ENCODE measurements around the gene LTBP2. TPM values are rescaled to one million over a fixed set of nuclear protein-coding genes. Genes with fewer than 3 reads are reported as not detected.
A peak's percentile ranks its signal among the peaks of the same experiment; 100 is the strongest.
"Not testable (repeated sequence)": the region's sequence is repeated elsewhere in the genome, so short reads cannot be mapped to it uniquely, and the experiment has no call there.

Gene LTBP2
- total RNA-seq, 1 donor from 2014 or later, result 7.6 TPM

DNA sequence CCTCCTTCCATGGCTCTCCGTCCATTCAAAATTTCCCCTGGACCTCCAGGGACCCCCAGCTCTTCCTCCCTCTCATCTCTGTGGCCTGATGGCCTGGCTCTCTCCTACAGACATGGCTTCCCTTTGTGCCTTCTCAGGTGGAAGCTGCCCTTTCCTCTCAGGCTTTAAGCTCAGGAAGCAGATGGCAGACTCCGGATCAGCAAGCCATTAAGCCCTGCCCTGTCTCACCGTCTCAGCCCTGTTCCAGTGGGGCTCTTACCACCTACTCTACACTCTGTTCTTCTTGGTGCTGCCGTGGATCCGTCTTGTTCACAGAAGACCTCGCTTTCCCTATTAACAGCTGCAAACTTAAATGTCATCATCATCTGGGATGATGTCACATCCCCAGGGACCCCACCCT, 152.1 kb downstream of the LTBP2 start:
- DNase-seq (ENCODE audit: missing footprints), result no peak
- no peak for ATAC-seq
- intact Hi-C loops (cut with DNase I), result no loop called here

DNA sequence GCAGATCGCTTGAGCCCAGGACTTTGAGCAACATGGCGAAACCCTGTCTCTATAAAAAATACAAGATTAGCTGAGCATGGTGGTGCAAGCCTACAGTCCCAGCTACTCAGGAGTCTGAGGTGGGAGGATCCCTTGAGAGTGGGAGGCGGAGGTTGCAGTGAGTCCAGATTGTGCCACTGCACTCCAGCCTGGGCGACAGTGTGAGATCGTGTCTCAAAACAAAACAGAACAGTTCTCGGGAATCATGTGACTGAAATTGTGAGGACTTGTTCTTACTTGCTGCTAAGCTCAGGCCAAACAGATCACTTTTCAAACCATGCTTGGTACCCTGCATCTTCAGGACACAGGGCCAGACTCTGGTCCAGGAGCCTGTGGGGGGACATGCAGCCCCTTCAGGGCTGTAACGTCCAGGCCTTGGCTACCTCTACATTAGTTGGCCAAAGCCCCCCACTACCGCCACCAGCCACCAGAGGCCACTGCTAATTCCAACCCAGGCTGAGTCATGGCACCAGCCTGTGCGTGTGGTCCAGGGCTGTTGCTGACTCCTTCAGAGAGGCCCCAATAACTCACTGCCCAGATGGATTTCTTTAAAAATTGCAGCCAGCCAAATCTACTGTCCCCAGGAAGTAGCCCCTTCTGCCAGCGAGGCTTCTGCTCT, 152.6 kb downstream of the LTBP2 start:
- intact Hi-C loops (cut with DNase I), result no loop called here
- peak; percentile 44 for ATAC-seq
- no peak for DNase-seq (ENCODE audit: missing footprints)

- ATAC-seq (no peak), DNase-seq (ENCODE audit: missing footprints) (no peak)
- intact Hi-C loops (cut with DNase I), result no loop called here
Observed at GRCh38 chr14:74457565-74457895, 154.5 kb downstream of the LTBP2 start.

DNA sequence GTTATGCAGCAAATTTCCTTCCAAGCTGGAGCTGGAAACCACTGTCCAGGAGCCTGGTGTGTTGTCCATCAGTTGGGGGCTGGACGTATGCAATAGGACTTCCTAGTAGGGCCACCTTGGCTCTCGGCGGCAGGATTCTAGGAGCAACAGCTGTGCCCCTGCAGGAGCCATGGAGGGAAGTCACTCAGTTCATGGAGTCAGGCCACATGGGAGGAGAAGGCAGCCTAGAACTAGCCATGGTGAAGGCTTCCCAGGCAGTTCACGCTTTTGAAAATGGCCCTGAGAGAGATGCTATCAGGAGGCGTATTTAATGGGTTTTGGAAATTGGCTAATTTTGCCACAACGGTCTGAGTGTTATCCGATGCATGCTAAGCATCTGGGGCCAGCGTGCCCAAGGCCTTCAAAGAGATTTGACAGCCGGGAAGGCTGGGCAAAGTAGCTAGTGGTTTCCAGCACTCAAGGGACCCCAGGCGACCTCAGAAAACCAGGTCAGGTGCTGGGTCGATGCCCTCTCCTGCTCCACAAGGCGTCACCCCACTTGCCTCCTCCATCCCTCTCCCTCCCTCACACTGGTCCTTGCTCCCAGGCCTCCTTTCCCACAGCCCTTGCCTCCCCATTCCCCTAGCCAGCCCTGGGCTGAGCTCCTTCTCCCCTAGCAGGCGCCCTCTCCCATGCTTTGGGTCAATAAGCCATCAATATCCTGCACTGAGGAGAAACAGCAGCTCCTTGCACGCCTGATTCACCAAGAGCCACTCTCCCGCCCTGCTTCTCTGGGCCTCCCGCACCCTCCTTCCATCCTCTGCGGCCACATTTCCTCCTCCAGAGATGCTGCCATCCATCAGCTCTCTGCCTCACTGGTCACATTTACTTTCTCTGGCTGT, 155.1 kb downstream of the LTBP2 start:
- no peak for ATAC-seq
- DNase-seq (ENCODE audit: missing footprints), result no peak

GRCh38 chr14:74454397-74454796, 157.6 kb downstream of the LTBP2 start:
- ATAC-seq; intact Hi-C loops (cut with DNase I); DNase-seq (ENCODE audit: missing footprints): not testable (repeated sequence)

More for the DNA sequence above, 155.1 kb downstream of the LTBP2 start:
- intact Hi-C loops (cut with DNase I), result no loop called here

Other genes starting within 250 kb of the LTBP2 start
- gene SYNDIG1L, start 186.0 kb downstream of the LTBP2 start, total RNA-seq, result not detected
- gene NPC2, start 118.9 kb downstream of the LTBP2 start, total RNA-seq, result 87.1 TPM
- gene ISCA2, start 118.5 kb downstream of the LTBP2 start, total RNA-seq, result 38.4 TPM
- gene AREL1, start 100.8 kb upstream of the LTBP2 start, total RNA-seq, result 22.7 TPM
- 37.6 TPM for gene FCF1, start 100.9 kb upstream of the LTBP2 start, total RNA-seq
- gene YLPM1, start 151.1 kb upstream of the LTBP2 start, total RNA-seq, result 27.1 TPM

All from Right ventricle myocardium inferior (tissue), 1 donor.